Natural killer cell treated with Interleukin-12 subunit alpha and Interleukin-12 subunit beta and Interleukin-15 and Interleukin-18, amount 100 ng/mL, for 72 hours (primary cell): ENCODE data around the gene SMAP1. TPM values are rescaled to one million over a fixed set of nuclear protein-coding genes. Genes with fewer than 3 reads are reported as not detected.

ENCODE experiments used
- ATAC-seq, 2 donors: fragments of 150-1000 bp; cut with Tn5 transposase in 1 of 2; sonication (Bioruptor Pico), chemical (Tn5 transposase) in 1 of 2; 2 replicates each; pipeline ENCODE4 v1.10.0; 2021
- DNase-seq: peaks from one replicate; pipeline ENCODE4 v3.0.0; 2022; ENCODE audit warnings: low spot score
- H3K27ac Mint-ChIP-seq, 2 donors: 1 replicate in 1 of 2; 2 replicates in 1 of 2; pipeline ENCODE4 v1.8.0; 2022; ENCODE audit warnings: mixed read lengths in 2 of 2, mild to moderate bottlenecking in 1 of 2, moderate library complexity in 1 of 2
- H3K27me3 Mint-ChIP-seq, 2 donors: 1 replicate in 1 of 2; 2 replicates in 1 of 2; pipeline ENCODE4 v1.8.0; 2022; ENCODE audit warnings: mixed read lengths in 2 of 2
- H3K36me3 Mint-ChIP-seq: one replicate; pipeline ENCODE4 v1.8.0; 2022; ENCODE audit warnings: mixed read lengths
- H3K4me1 Mint-ChIP-seq, 2 donors: 1 replicate in 1 of 2; 2 replicates in 1 of 2; pipeline ENCODE4 v1.8.0; 2022; ENCODE audit warnings: low read depth in 2 of 2, mixed read lengths in 2 of 2, mild to moderate bottlenecking in 1 of 2
- H3K4me3 Mint-ChIP-seq: one replicate; pipeline ENCODE4 v1.8.0; 2022; ENCODE audit warnings: mixed read lengths
- H3K9me3 Mint-ChIP-seq: 2 replicates; pipeline ENCODE4 v1.8.0; 2022; ENCODE audit warnings: mixed read lengths
- total RNA-seq, 2 donors: library from RNA; stranded (reverse); gene quantifications; one replicate each; pipeline ENCODE4 v1.2.3, GENCODE V29; 2022

The SMAP1 gene
- total RNA-seq, 2 donors from 2014 or later, result 22.1 to 30.6 TPM

DNA sequence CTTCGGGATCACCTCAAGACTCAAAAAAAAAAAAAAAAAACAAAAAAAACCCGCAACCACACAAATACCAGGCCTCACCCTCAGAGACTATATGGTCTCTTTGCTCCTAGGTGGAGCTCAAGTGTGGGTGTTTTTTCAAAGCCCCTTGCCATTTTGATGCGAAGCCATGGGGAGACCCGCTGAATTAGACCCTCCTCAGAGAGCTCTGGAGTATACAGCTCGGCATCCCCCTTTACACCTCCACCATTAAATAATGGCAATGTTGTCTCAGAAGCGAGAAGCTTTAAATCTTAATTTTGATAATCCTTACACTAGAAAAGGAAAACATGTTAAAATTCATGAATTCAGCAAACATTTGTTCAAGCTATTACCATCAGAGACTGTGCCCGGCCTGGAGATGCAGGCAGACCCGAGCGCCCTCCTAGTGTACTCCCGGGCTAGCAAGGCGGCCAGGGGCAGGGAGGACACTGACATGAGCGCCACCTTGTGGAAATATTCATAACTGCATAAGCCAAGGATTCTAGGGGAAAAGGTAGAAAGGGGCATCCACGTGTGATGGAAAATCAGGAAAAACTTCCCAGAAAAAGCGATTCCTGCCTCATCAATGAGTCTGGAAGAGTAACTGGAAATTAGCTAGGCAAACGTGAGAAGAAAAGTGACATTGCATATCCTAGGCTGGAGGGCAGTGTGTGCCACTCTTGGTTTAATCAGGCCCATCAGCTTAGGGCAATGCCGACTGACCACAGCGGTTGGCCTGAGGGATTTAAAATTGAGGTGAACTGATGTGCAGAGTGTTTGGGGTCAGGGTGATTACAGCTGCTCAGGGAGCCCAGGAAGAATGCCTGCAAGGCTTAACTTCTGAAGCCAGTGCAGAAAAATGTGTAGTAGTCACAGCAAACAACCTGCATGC lies 216.6 kb downstream of the SMAP1 start:
- Mint-ChIP-seq H3K9me3 (no peaks in the 10 kb centered on the region), H3K4me3 (no peak overlapping the region), H3K4me1 (peaks cover 0 to 2% of the 10 kb centered on the region in 2 donors), H3K27me3 (peaks cover 16 to 34% of the 10 kb centered on the region in 2 donors), H3K27ac (no peak overlapping the region), H3K36me3 (no peaks in the 10 kb centered on the region)
- DNase-seq (peak; percentile 77), ATAC-seq (peak; percentile 76 to 87)

DNA sequence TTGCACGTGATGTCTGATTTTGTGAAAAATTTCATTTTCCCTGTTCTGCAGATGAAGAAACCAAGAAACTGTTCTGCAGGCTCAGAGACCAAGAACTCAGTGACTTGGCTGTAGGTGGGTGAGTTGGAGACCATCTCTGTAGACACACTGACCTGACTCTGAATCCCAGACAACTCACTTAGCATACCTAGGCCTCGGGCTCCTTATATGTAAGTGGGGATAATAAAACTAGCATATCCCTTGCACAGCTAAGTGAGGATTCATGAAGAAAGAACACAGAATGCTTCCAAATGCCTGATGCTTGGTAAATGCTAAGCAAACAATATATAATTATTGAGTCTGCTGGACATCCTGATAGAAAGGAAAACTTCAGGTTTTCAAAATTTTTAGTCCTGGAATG lies 218.4 kb downstream of the SMAP1 start:
- no peaks in the 10 kb centered on the region for H3K9me3 Mint-ChIP-seq
- no peak overlapping the region for H3K27ac Mint-ChIP-seq
- DNase-seq (no peak), ATAC-seq (no peak)
- H3K27me3 Mint-ChIP-seq, result peaks cover 15 to 34% of the 10 kb centered on the region in 2 donors
- H3K36me3 Mint-ChIP-seq, result no peaks in the 10 kb centered on the region
- no peak overlapping the region for H3K4me3 Mint-ChIP-seq
- peaks cover 0 to 2% of the 10 kb centered on the region in 2 donors for H3K4me1 Mint-ChIP-seq

DNA sequence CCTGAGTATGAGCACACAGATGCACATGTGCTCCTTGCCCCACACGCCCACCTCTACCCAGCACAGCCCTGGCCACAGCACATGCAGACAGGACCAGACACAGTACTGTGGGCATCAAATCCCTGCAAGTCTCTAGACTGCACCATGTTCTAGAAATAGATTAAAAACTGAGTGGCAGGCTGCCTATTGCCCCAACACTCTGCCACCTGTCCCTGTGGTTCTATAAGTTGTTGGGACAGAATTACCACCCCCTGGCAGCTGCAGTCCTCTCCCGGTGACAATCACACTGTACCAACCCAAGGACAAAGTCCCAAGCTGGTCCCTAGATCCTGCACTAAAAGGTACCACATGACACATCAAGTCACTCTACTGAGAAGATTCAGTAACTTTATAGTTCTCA lies 219.0 kb downstream of the SMAP1 start:
- Mint-ChIP-seq H3K4me1 (peaks cover 0 to 2% of the 10 kb centered on the region in 2 donors), H3K36me3 (no peaks in the 10 kb centered on the region), H3K27ac (peak overlapping the region in 1 of 2 donors; percentile 32), H3K4me3 (no peak overlapping the region), H3K27me3 (peaks cover 11 to 29% of the 10 kb centered on the region in 2 donors), H3K9me3 (no peaks in the 10 kb centered on the region)
- no peak for DNase-seq
- no peak for ATAC-seq

DNA sequence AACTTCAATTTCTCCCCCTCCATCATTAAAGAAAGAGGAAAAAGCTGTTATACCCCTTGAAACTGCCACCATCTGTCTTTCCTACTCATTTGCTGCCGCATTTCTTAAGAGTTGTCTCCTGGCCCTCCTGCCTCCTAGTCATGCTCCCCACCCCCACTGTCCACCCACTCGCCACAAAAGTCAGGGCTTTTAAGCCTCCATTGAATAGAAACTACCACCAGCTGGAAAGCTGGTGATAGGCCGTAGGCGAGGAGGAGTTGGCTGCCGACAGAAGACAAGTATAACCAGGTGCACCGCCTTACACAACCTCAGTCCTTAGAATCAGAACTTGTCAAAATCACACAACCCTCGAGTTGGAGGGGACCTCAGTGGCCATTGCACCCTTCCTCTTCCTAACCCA lies 221.6 kb downstream of the SMAP1 start:
- no peaks in the 10 kb centered on the region for H3K36me3 Mint-ChIP-seq
- peaks cover 7 to 17% of the 10 kb centered on the region in 2 donors for H3K27me3 Mint-ChIP-seq
- H3K27ac Mint-ChIP-seq, result peak overlapping the region in 1 of 2 donors; percentile 5
- no peak overlapping the region for H3K4me3 Mint-ChIP-seq
- no peak for DNase-seq
- no peak for ATAC-seq
- H3K9me3 Mint-ChIP-seq, result no peaks in the 10 kb centered on the region
- peaks cover 0 to 2% of the 10 kb centered on the region in 2 donors for H3K4me1 Mint-ChIP-seq

DNA sequence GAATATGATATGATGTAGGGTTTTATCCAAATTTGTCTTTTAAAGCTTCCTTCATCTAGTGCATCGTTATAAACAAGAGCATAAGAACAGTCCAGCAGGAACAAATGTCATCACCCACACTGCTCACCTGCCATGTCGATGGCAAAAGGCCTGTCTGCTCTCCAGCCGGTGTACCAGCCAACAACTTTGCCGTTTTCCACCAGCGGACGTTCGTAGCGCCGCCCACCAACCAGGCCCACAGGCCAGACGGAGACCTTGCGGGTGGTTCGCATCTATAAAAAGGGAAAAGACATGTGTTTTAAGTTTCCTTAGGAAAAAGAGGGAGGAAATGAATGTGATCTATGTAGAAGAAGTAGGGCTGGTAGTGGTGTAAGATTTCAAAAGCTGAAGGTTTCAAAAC lies 226.3 kb downstream of the SMAP1 start:
- Mint-ChIP-seq H3K27ac (no peak overlapping the region), H3K4me1 (no peaks in the 10 kb centered on the region), H3K9me3 (no peaks in the 10 kb centered on the region), H3K4me3 (no peak overlapping the region), H3K36me3 (no peaks in the 10 kb centered on the region), H3K27me3 (peaks cover 5 to 27% of the 10 kb centered on the region in 2 donors)
- ATAC-seq (no peak), DNase-seq (no peak)

DNA sequence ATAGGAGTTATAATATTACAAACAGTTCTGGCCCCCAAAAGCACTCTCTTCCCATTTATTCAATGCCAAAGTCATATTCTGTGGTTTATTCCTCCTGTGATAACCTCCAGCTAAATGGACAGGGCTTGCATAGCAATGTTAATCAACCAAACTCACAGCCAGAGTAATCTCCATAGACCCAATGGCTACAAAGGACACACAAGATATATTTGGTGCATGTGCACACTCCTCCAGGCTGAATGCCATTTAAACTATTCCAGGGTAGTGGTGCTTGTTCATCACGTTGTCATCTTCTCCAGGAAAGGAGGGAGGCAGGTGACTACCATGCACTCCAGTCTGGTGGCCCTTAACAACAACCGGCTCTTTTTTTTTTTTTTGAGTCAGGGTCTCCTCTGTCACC lies 232.4 kb downstream of the SMAP1 start:
- DNase-seq (no peak), ATAC-seq (no peak)

DNA sequence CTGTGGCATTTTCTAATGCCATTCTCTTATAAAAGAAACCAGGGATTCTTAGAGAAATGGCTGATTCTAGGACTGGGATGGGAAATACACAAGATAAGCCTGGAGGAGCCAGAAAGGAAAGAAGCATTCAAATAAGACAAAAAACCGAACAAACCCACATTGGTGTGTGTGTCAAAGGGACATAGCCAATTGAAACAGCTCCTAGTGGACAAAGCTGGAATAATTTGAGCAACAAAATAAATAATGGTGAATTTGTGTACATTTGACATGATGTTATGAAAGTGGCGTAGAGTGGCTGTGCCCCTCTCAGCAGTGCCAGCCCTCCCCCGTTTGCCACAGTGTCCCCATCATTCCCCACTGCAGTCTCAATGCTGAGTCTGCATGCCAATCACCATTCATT lies 233.6 kb downstream of the SMAP1 start:
- Mint-ChIP-seq H3K9me3 (no peaks in the 10 kb centered on the region), H3K4me1 (no peaks in the 10 kb centered on the region), H3K4me3 (no peak overlapping the region), H3K36me3 (no peaks in the 10 kb centered on the region), H3K27ac (no peak overlapping the region), H3K27me3 (peaks cover 11 to 52% of the 10 kb centered on the region in 2 donors)
- DNase-seq (no peak), ATAC-seq (no peak)

More for the DNA sequence above, 232.4 kb downstream of the SMAP1 start:
- H3K4me1 Mint-ChIP-seq, result no peaks in the 10 kb centered on the region
- no peaks in the 10 kb centered on the region for H3K9me3 Mint-ChIP-seq
- H3K36me3 Mint-ChIP-seq, result no peaks in the 10 kb centered on the region
- H3K27ac Mint-ChIP-seq, result no peak overlapping the region
- peaks cover 11 to 56% of the 10 kb centered on the region in 2 donors for H3K27me3 Mint-ChIP-seq
- H3K4me3 Mint-ChIP-seq, result no peak overlapping the region

DNA sequence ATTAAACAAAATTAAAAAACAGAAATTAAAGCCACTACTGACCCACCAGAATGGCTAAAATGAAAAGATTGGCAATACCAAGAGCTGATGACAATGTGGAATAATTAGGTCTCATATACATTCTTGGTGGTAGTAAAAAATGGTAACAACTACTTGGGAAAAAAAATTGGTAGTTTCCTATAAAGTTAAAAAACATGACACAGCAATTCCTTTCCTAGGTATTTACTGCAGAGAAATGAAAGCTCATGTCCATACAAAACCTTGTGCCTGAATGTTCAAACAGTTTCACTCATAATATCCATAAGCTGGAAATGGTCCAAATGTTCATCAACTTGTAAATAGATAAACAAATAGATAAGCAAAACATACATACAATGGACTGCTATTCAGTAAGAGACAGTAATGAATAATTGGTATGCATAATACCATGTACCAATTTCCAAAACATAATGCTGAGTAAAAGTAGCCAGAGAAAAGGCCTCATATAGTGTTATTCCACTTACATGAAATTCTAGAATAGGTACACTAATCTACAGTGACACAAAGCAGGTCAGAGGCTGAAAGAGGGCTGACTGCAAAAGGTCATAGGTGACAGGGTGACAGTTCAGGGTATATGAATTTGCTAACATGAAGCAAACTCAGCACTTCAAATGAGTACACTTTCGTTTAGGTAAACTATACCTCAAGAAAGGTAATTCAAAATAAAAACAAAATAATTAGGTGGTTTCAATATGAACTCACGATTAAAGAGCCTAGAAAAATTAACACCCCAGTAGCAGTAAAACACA lies 236.2 kb downstream of the SMAP1 start:
- Mint-ChIP-seq H3K27me3 (peaks cover 13 to 42% of the 10 kb centered on the region in 2 donors), H3K9me3 (no peaks in the 10 kb centered on the region), H3K36me3 (no peaks in the 10 kb centered on the region), H3K27ac (no peak overlapping the region), H3K4me1 (no peaks in the 10 kb centered on the region), H3K4me3 (no peak overlapping the region)
- DNase-seq (no peak), ATAC-seq (no peak)

DNA sequence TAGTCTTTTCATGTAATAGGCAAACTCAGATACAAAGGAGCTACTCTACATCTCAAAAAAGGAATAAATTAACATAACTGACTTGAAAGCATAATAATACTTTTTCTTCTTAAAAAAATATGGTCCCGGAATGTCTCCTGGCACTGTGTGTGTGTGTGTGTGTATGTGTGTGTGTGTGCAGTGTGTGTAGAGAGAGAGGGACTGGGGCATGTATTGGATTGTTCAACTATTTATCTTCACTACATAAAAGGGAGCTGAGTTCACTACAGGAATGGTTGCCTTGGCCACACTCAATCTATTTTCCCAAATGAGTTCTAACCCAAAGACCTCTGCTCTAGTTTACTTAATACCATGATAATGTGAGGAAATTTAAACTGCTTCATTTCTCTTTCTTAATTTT lies 238.1 kb downstream of the SMAP1 start:
- DNase-seq (no peak), ATAC-seq (no peak)
- H3K27ac Mint-ChIP-seq, result no peak overlapping the region
- H3K9me3 Mint-ChIP-seq, result no peaks in the 10 kb centered on the region
- peaks cover 10 to 26% of the 10 kb centered on the region in 2 donors for H3K27me3 Mint-ChIP-seq
- no peaks in the 10 kb centered on the region for H3K36me3 Mint-ChIP-seq
- H3K4me3 Mint-ChIP-seq, result no peak overlapping the region
- no peaks in the 10 kb centered on the region for H3K4me1 Mint-ChIP-seq

Other genes with a start within 250 kb of the SMAP1 start
- gene SDHAF4, start 101.0 kb upstream of the SMAP1 start, total RNA-seq, result 10 to 100 TPM in 1 of 2 donors, 1 to 10 TPM in 1; 6.2 to 11.5 TPM